PC-3 (cell line): ENCODE results near the gene CSMD2. TPM values are rescaled to one million over a fixed set of nuclear protein-coding genes. Genes with fewer than 3 reads are reported as not detected.

Experiments used
- ATAC-seq: fragments of 200-7000 bp; cut with Tn5 transposase; 2 replicates; pipeline ENCODE4 v1.9.1; 2020; ENCODE audit warnings: mild to moderate bottlenecking, moderate library complexity
- BruUV-seq: library from RNA; stranded (reverse); fragments of 400-500 nt; replicated peaks from 2 replicates; lab custom pipeline; 2021; lab: Mats Ljungman, UMichigan
- CTCF ChIA-PET: fragments of 300-600 bp; sonication (Branson Sonifier 250); formaldehyde crosslinking; loops from one replicate; lab custom pipeline; 2022; ENCODE audit warnings: antibody characterized with exemption; lab: Charles Lee
- POLR2A ChIA-PET: fragments of 300-600 bp; sonication (Branson Sonifier 250); formaldehyde crosslinking; loops from one replicate; lab custom pipeline; 2022; ENCODE audit warnings: antibody characterized with exemption; ENCODE audit not compliant: unreplicated experiment; lab: Charles Lee
- DNase-seq: peaks from one replicate; pipeline ENCODE4 v3.0.0-alpha.2; 2015
- H2AFZ ChIP-seq: fragments of 300-600 bp; sonication (generic); 2 replicates; pipeline ENCODE4 v1.6.0; 2016; ENCODE audit warnings: antibody characterized with exemption, low read length
- H3F3A ChIP-seq: fragments of 300-600 bp; sonication (generic); one replicate; pipeline ENCODE4 v1.6.0; 2017; ENCODE audit warnings: antibody characterized with exemption, low read length, control low read depth, mild to moderate bottlenecking; ENCODE audit not compliant: unreplicated experiment
- H3K27ac ChIP-seq: fragments of 300-600 bp; sonication (generic); 2 replicates; pipeline ENCODE4 v1.5.1; 2016; ENCODE audit warnings: mild to moderate bottlenecking, low read length
- H3K27me3 ChIP-seq: fragments of 300-600 bp; sonication (generic); 2 replicates; pipeline ENCODE4 v1.6.1; 2016; ENCODE audit warnings: low read length, mixed read lengths
- H3K36me3 ChIP-seq: fragments of 300-600 bp; sonication (generic); 2 replicates; pipeline ENCODE4 v1.6.1; 2016; ENCODE audit warnings: low read depth, mixed run types, low read length, mixed read lengths
- H3K4me1 ChIP-seq: fragments of 300-600 bp; sonication (generic); 2 replicates; pipeline ENCODE4 v1.5.1; 2016; ENCODE audit warnings: low read length; ENCODE audit not compliant: insufficient read depth
- H3K4me2 ChIP-seq: fragments of 300-600 bp; sonication (generic); 2 replicates; pipeline ENCODE4 v1.6.0; 2016; ENCODE audit warnings: low read length
- H3K4me3 ChIP-seq: fragments of 300-600 bp; sonication (generic); 2 replicates; pipeline ENCODE4 v1.5.1; 2016; ENCODE audit warnings: mild to moderate bottlenecking, low read length, mixed read lengths
- H3K79me2 ChIP-seq: fragments of 300-600 bp; sonication (generic); 2 replicates; pipeline ENCODE4 v1.6.1; 2017; ENCODE audit warnings: low read length, mixed read lengths
- H3K9ac ChIP-seq: fragments of 300-600 bp; sonication (generic); 2 replicates; pipeline ENCODE4 v1.6.0; 2016; ENCODE audit warnings: mild to moderate bottlenecking, low read length
- H3K9me2 ChIP-seq: fragments of 300-600 bp; sonication (generic); replicated peaks from 2 replicates; pipeline ENCODE4 v1.6.1; 2016; ENCODE audit warnings: mixed run types, low read length, mixed read lengths
- H3K9me3 ChIP-seq: fragments of 300-600 bp; sonication (generic); 2 replicates; pipeline ENCODE4 v1.6.1; 2016; ENCODE audit warnings: low read length, mixed read lengths
- H4K20me1 ChIP-seq: fragments of 300-600 bp; sonication (generic); 2 replicates; pipeline ENCODE4 v1.6.1; 2016; ENCODE audit warnings: low read length, mixed read lengths
- CTCF ChIP-seq: fragments of 300-600 bp; sonication (generic); conservative IDR thresholded peaks from 2 replicates; pipeline ENCODE4 v1.5.1; 2017; ENCODE audit warnings: antibody characterized with exemption, low read depth, mild to moderate bottlenecking, low read length
- EZH2 ChIP-seq: fragments of 300-600 bp; sonication (generic); IDR thresholded peaks from one replicate; pipeline ENCODE4 v1.6.1; 2017; ENCODE audit warnings: antibody characterized with exemption, mild to moderate bottlenecking, low read length; ENCODE audit not compliant: unreplicated experiment
- EZH2phosphoT487 ChIP-seq: fragments of 300-600 bp; sonication (generic); IDR thresholded peaks from 2 replicates; pipeline ENCODE4 v1.6.1; 2018; ENCODE audit warnings: mild to moderate bottlenecking, antibody characterized with exemption, low read length, borderline replicate concordance
- intact Hi-C: fragments of 100-400 bp; cut with micrococcal nuclease; formaldehyde crosslinking; loops from 2 replicates; pipeline ENCODE4 v1.9.0; 2023
- total RNA-seq: library from RNA; depleted of rRNA; stranded (reverse); fragments of >200 nt; gene quantifications from 2 replicates; pipeline ENCODE4 v1.2.3, GENCODE V29; 2014

CSMD2 gene
- total RNA-seq, 1 experiment from 2014 or later = not detected

- no peaks in the 10 kb centered on the region for H3F3A ChIP-seq
- no peaks in the 10 kb centered on the region for H4K20me1 ChIP-seq
- BruUV-seq = no TSS peak
- no peaks in the 10 kb centered on the region for H3K79me2 ChIP-seq
- POLR2A ChIA-PET = no interaction called here
- intact Hi-C loops = loop anchor here (10.0 kb wide), 1 partner anchor 755 kb away; no protein-coding TSS in a partner anchor
- CTCF ChIA-PET = no interaction called here
- H3K36me3 ChIP-seq = no peaks in the 10 kb centered on the region
- H3K9me3 ChIP-seq = no peaks in the 10 kb centered on the region
- TF ChIP-seq EZH2 (no peak), EZH2phosphoT487 (no peak), CTCF (no peak)
- no peak overlapping the region for H3K9ac ChIP-seq
- H3K9me2 ChIP-seq = no peaks in the 10 kb centered on the region
- H2AFZ ChIP-seq = no peak overlapping the region
- DNase-seq (no peak), ATAC-seq (no peak)
- H3K4me3 ChIP-seq = no peak overlapping the region
- H3K4me2 ChIP-seq = no peak overlapping the region
- H3K4me1 ChIP-seq = no peaks in the 10 kb centered on the region
- H3K27me3 ChIP-seq = peaks cover 5% of the 10 kb centered on the region; the same call in 1 of the 2 replicates
- no peak overlapping the region for H3K27ac ChIP-seq
Measured at GRCh38 chr1:33819913-33820311, 345.1 kb downstream of the CSMD2 start.

- ChIA-PET POLR2A (no interaction called here), CTCF (no interaction called here)
- H3K9ac ChIP-seq = no peak overlapping the region
- no peaks in the 10 kb centered on the region for H3F3A ChIP-seq
- BruUV-seq = no TSS peak
- no peak overlapping the region for H2AFZ ChIP-seq
- H4K20me1 ChIP-seq = no peaks in the 10 kb centered on the region
- no peak overlapping the region for H3K4me2 ChIP-seq
- H3K36me3 ChIP-seq = no peaks in the 10 kb centered on the region
- ATAC-seq (no peak), DNase-seq (no peak)
- intact Hi-C loops = no loop called here
- H3K27me3 ChIP-seq = peaks cover 5% of the 10 kb centered on the region; the same call in 1 of the 2 replicates
- no peaks in the 10 kb centered on the region for H3K9me3 ChIP-seq
- TF ChIP-seq CTCF (no peak), EZH2phosphoT487 (no peak), EZH2 (no peak)
- no peaks in the 10 kb centered on the region for H3K4me1 ChIP-seq
- no peaks in the 10 kb centered on the region for H3K79me2 ChIP-seq
- H3K4me3 ChIP-seq = no peak overlapping the region
- no peaks in the 10 kb centered on the region for H3K9me2 ChIP-seq
- H3K27ac ChIP-seq = no peak overlapping the region
Measured at GRCh38 chr1:33819290-33819912, 345.6 kb downstream of the CSMD2 start.

- H3K27me3 ChIP-seq = peaks cover 5% of the 10 kb centered on the region; the same call in 1 of the 2 replicates
- TF ChIP-seq CTCF (no peak), EZH2phosphoT487 (no peak), EZH2 (no peak)
- H3K4me3 ChIP-seq = no peak overlapping the region
- no peaks in the 10 kb centered on the region for H4K20me1 ChIP-seq
- intact Hi-C loops = no loop called here
- H3K27ac ChIP-seq = no peak overlapping the region
- no peaks in the 10 kb centered on the region for H3K4me1 ChIP-seq
- H3F3A ChIP-seq = no peaks in the 10 kb centered on the region
- ChIA-PET POLR2A (no interaction called here), CTCF (no interaction called here)
- H3K9me3 ChIP-seq = no peaks in the 10 kb centered on the region
- H3K9ac ChIP-seq = no peak overlapping the region
- no peaks in the 10 kb centered on the region for H3K9me2 ChIP-seq
- DNase-seq (no peak), ATAC-seq (no peak)
- no peaks in the 10 kb centered on the region for H3K36me3 ChIP-seq
- no peaks in the 10 kb centered on the region for H3K79me2 ChIP-seq
- no peak overlapping the region for H3K4me2 ChIP-seq
- no TSS peak for BruUV-seq
- no peak overlapping the region for H2AFZ ChIP-seq
Measured at GRCh38 chr1:33818071-33818470, 347.0 kb downstream of the CSMD2 start.
